Adipocyte (in vitro differentiated cells): ENCODE data around the gene TRIM7.

Experiments used
- DNase-seq: peaks from one replicate; pipeline ENCODE4 v3.0.0-alpha.2; 2015; ENCODE audit warnings: low read depth
- H3K27me3 ChIP-seq: replicated peaks from 2 replicates; pipeline ENCODE4 v1.7.0; 2013; ENCODE audit warnings: mild to moderate bottlenecking, low read length, moderate library complexity; ENCODE audit not compliant: control insufficient read depth, insufficient read depth
- H3K36me3 ChIP-seq: 2 replicates; pipeline ENCODE4 v1.7.0; 2013; ENCODE audit warnings: low read length, mild to moderate bottlenecking, moderate library complexity; ENCODE audit not compliant: control insufficient read depth, insufficient read depth, severe bottlenecking
- H3K4me1 ChIP-seq: 2 replicates; pipeline ENCODE4 v1.7.0; 2013; ENCODE audit warnings: mild to moderate bottlenecking, low read length, moderate library complexity; ENCODE audit not compliant: control insufficient read depth, insufficient read depth
- H3K4me3 ChIP-seq: 2 replicates; pipeline ENCODE4 v1.7.0; 2013; ENCODE audit warnings: mild to moderate bottlenecking, low read length, moderate library complexity
- H3K9ac ChIP-seq: 2 replicates; pipeline ENCODE4 v1.7.0; 2013; ENCODE audit warnings: mild to moderate bottlenecking, low read length, moderate library complexity
- H3K9me3 ChIP-seq: 2 replicates; pipeline ENCODE4 v1.7.0; 2013; ENCODE audit warnings: mild to moderate bottlenecking, low read length, moderate library complexity; ENCODE audit not compliant: control insufficient read depth

TRIM7 gene

DNA sequence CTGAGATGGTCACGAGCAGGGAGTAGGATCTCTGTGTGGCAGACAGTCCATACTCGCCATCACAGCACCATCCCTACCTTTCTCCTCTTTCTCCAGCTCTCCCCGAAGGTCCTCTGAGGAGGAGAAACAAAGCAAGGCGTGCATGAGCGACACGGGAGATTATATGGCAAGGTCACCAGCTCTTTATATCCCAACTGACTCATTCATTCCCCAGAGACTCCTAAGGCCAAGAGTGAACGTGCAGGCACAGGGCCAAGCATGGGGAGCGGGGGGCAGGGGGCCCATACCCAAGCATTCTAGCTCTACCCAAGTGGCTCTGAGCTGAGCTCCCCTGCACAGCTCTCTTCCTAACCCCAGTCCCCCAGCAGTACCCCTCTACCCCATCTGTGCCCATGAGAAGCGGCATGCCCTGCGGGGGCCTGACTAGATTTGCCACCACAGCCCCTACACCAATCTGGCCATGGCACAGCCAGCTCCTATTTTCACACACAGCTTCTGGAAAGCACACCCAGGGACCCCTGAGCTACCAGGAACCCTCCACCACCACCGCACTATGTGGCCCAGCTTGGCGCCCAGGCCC is 6.8 kb downstream of the TRIM7 start:
- H3K4me3 ChIP-seq = no peak overlapping the region
- no peak for DNase-seq
- H3K27me3 ChIP-seq = no peaks in the 10 kb centered on the region
- no peaks in the 10 kb centered on the region for H3K9me3 ChIP-seq
- H3K4me1 ChIP-seq = peaks cover 3% of the 10 kb centered on the region
- no peak overlapping the region for H3K9ac ChIP-seq
- no peaks in the 10 kb centered on the region for H3K36me3 ChIP-seq

DNA sequence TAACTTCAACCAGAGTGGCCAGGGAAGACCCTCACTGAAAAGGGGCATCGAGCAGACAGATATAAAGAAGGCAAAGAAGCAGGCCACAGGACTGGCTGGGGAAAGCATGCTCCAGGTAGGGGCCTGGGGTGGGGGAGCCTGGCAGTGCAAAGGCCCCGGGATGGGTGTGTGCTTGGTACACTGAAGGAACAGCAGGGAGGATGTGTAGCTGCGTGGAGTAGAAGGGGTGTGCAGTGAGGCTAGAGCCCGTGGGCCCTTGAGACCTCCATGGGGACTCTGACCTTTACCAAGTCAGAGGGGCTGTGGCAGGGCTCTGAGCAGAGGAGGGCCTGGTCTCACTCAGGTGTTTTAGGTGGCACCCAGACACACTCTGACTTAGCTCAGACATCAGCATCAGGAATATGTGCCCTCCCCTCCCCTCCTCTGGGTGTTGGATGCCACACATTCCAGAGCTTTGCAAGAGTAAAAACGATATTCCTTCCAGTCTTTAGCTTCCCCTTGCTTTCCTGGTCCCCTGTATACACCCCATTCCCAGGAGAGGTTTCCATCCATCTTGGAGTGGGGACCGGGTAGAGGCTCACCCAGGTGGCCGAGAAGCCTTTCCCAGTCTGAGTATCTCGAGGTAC is 7.6 kb downstream of the TRIM7 start:
- H3K4me3 ChIP-seq = no peak overlapping the region
- DNase-seq = no peak
- no peaks in the 10 kb centered on the region for H3K27me3 ChIP-seq
- peaks cover 2% of the 10 kb centered on the region for H3K4me1 ChIP-seq
- no peaks in the 10 kb centered on the region for H3K9me3 ChIP-seq
- no peaks in the 10 kb centered on the region for H3K36me3 ChIP-seq
- no peak overlapping the region for H3K9ac ChIP-seq

DNA sequence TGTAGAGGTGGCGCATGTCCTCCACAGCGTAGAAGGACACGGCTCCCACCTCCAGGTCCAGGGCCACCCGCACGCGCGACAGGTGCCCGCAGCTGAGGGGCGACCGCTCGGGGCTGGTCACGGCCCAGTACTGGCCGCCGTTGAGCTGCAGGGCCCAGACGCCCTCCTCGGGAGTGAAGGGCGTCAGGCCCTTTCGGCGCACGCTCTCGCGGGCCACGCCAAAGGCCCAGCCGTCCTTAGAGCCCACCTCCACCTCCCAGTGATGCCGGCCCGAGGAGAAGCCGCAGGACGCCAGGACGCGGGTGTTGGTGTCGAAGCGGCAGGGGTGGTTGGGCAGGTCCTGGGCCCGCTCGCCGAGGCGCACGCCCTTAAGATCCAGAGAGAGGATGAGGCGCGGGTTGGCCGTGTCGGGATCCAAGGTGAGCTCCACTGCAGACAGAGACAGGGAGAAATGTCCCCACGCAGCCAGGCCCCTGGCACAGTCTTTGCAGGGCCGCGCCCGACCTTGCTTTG is 9.7 kb downstream of the TRIM7 start:
- DNase-seq = no peak
- Histone ChIP-seq H3K27me3 (no peaks in the 10 kb centered on the region), H3K9ac (no peak overlapping the region), H3K36me3 (no peaks in the 10 kb centered on the region), H3K9me3 (no peaks in the 10 kb centered on the region), H3K4me1 (peaks cover 12% of the 10 kb centered on the region), H3K4me3 (no peak overlapping the region)

DNA sequence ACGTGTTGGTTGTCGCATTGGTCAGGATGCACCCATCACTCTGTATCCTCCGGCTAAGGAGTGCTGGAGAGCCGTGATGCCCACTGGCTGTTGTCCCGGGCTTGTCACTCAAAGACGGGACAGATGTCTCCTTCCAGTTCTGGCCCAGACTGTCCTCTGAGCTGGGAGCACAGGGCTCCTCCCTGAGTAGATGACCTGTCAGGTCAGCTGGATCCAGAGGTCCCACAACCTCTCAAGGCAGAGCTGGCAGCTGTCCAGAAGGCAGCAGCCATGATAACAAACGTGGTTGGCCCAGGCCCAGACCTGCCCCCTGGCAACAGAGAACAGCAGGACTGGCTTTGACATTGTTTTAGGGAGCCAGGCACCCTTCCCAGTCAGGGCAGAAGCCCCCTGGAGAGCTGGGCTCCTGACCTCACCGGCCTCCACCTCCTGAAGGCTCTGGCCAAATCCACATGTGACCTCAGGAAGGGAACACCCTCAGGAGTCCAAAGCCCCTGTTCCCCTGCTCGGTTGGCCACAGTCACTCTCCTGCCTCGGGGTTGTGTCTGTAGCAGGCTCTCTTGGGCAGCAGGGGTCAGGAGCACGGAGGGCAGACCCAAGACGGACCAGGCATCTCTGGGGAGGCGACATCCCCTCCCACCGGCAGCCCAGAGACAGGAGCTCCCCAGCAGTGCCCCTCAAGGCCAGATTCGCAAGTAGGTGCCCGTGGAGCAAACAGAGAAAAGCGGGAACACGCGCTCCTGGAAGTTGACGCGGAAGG is 10.3 kb downstream of the TRIM7 start:
- peaks cover 18% of the 10 kb centered on the region for H3K4me1 ChIP-seq
- no peaks in the 10 kb centered on the region for H3K36me3 ChIP-seq
- H3K4me3 ChIP-seq = no peak overlapping the region
- H3K27me3 ChIP-seq = no peaks in the 10 kb centered on the region
- H3K9ac ChIP-seq = no peak overlapping the region
- no peaks in the 10 kb centered on the region for H3K9me3 ChIP-seq
- no peak for DNase-seq

DNA sequence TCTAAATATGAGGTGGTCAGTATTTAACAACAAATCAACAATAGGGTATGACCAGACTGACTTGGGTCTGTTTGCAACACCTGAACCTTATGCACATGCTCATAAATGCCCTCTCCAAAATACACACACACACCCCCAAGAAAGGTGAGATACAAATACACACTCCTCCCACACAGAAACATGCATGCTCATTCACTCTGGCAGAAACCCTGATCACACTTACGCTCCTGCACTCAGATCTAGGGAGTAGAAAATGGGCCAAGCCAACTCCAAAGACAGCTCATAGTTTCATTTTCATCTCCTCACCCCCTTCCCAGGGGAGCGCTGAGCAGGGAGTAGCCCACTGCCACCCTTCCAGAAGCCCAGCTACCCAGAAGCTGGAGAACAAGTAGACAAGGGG is 11.3 kb downstream of the TRIM7 start:
- H3K36me3 ChIP-seq = no peaks in the 10 kb centered on the region
- no peak overlapping the region for H3K9ac ChIP-seq
- no peaks in the 10 kb centered on the region for H3K9me3 ChIP-seq
- H3K4me1 ChIP-seq = peaks cover 18% of the 10 kb centered on the region
- no peak overlapping the region for H3K4me3 ChIP-seq
- DNase-seq = no peak
- H3K27me3 ChIP-seq = no peaks in the 10 kb centered on the region

DNA sequence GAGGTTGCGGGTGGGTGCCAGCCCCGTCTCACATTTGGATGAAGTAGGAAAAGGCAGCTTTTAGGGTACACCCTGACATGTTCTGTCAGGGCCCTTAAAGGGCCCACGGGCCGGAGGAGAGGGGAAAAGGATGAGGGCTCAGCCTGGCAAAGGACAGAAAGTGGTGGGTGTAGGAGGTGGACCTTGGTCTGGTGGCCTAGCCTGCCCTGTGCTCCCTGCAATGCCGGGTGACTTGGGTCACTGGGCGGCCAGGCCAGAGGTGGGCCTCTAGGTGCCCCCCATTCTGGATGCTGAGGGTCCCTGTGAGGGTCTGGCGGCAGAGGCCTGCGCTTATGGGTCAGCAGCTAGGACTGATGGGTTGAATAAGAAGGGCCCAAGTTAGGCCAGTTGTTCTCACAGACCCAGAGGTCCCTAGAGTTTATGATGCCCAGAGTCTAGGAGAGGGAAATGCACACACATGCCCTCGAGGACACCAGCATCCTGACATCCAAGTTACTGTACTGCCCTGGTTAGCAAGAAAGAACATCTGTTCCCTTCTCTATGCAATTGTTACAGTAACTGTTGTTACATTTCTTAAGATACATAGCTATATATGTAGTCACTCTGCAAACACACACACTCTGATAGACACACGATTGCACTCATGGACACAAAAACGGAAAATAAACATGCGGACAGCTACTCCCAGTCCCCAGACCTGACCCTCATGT is 12.5 kb downstream of the TRIM7 start:
- Histone ChIP-seq H3K4me1 (peaks cover 18% of the 10 kb centered on the region), H3K9ac (peak overlapping the region; percentile 91), H3K36me3 (no peaks in the 10 kb centered on the region), H3K9me3 (no peaks in the 10 kb centered on the region), H3K4me3 (peak overlapping the region; percentile 98), H3K27me3 (no peaks in the 10 kb centered on the region)
- peak; percentile 37 for DNase-seq

DNA sequence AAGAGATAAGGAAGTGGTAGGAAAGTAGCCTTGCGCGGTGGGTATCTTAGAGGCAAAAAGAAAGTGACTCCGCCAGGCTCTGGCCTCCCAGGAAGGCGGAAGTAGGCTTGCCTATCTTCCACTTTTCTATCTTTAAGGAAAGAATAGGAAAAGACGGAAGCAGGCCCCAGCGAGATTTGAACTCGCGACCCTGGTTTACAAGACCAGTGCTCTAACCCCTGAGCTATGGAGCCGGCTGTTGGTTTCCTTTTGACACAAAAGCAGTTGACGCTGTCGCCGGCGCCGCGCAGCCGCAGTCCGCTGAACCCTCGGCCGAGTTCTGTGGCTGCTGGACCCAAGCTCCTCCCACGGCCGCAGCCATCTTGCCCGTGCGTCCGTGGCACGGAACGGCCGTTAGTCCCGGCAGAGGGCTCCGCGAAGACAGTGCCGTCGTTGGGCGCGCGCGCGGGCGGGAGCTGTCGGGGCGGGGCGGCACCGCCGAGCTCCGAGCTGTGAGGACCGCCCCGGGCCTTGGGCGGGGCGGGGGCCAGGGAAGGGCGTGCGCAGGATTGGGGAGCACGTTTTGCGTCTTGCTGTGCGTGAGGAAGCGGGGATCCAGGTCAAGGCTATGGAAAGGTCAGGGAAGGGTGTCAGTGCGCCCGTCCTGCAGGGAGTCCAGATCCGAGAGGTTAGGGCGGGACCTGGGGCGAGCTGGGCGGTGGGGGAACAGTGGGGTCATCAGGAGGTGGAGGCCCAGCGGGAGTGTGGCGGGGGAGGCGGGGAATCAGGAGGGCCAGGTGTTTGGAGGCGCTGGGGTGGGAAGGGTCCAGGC is 13.3 kb downstream of the TRIM7 start:
- no peaks in the 10 kb centered on the region for H3K27me3 ChIP-seq
- peak; percentile 98 for DNase-seq
- peaks cover 21% of the 10 kb centered on the region for H3K4me1 ChIP-seq
- H3K36me3 ChIP-seq = no peaks in the 10 kb centered on the region
- peak overlapping the region; percentile 91 for H3K9ac ChIP-seq
- peak overlapping the region; percentile 98 for H3K4me3 ChIP-seq
- no peaks in the 10 kb centered on the region for H3K9me3 ChIP-seq

DNA sequence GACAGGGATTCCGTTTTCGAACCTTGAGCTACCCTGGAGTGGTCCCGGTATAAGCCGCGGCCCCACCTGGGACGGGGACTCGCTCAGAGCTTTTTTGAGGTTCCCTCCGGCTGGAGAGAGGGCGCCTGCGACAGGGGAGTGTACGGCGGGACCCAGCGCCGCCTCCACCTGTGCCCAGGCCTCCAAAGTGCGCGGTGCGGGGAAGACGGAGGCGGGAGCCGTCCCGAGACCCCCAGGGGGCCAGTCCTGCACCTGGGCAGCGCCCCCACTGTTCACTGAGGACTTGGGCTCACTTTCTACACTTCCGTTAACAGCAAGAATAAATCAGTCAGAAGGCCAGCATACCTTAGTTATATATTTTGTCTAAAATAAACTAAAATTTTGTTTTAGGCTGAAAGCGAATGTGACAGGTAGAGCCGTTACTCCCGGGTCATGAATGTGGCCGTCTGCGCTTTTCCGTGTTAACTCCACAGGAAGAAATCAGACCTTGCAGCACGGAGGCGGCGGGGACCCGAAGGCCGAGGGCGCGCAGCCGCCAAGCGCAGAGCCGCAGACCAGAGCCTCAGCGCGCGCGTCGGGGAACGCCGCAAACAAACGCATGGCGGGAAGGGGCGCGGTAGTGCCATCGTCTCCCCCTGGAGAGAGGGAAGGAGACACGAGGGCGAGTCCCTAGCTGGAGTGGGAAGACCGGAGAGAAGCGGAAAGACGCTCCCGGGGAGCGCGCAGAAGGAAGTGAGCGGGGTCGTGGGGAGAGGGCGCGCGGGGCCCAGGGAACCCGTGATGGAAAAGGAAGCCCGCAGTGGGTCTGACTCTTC is 14.1 kb downstream of the TRIM7 start:
- DNase-seq = peak; percentile 78
- no peaks in the 10 kb centered on the region for H3K27me3 ChIP-seq

DNA sequence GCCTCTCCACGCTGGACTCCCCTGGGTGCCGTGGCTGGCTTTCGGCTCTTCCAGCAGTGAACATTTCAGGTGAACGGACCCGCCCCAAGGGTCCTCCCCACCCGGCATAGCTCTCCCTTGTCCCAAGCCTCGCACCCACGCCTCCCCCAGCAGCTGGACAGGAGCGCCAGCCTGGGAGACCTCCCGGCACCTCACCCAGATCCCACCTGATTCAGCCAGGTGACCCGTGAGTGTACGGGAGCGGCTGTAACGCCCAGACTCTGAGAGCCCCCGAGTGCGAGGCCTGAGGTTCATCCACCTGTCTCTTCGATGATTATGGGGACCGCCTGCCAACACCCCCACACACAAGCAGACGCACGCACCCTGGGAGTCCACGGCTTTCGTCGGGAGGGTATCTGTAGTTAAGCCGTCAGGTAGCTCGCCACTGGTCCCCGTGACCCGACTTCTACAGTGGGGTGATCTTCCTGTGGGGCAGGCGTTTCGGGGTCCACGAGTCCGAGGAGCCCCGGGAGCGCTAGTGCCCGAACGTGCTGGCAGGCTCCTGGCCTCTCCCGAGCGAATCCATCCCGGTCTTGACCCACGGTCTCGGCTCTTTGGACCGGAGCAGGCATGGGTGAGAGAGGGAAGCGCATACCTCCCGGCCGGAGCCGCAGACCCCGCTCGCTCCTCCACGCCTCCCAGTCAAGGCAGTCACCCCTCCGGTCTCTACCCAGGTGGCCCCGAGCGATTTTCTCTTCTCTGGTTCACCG is 14.9 kb downstream of the TRIM7 start:
- no peaks in the 10 kb centered on the region for H3K27me3 ChIP-seq
- DNase-seq = peak; percentile 44
- H3K36me3 ChIP-seq = no peaks in the 10 kb centered on the region
- H3K9ac ChIP-seq = peak overlapping the region; percentile 88
- peaks cover 21% of the 10 kb centered on the region for H3K4me1 ChIP-seq
- H3K4me3 ChIP-seq = peak overlapping the region; percentile 98
- H3K9me3 ChIP-seq = no peaks in the 10 kb centered on the region

More for the DNA sequence above, 14.1 kb downstream of the TRIM7 start:
- Histone ChIP-seq H3K36me3 (no peaks in the 10 kb centered on the region), H3K9ac (peak overlapping the region; percentile 88), H3K4me1 (peaks cover 21% of the 10 kb centered on the region), H3K9me3 (no peaks in the 10 kb centered on the region), H3K4me3 (peak overlapping the region; percentile 98)
